ENCODE results near the gene NDUFS8.

The NDUFS8 gene

DNA sequence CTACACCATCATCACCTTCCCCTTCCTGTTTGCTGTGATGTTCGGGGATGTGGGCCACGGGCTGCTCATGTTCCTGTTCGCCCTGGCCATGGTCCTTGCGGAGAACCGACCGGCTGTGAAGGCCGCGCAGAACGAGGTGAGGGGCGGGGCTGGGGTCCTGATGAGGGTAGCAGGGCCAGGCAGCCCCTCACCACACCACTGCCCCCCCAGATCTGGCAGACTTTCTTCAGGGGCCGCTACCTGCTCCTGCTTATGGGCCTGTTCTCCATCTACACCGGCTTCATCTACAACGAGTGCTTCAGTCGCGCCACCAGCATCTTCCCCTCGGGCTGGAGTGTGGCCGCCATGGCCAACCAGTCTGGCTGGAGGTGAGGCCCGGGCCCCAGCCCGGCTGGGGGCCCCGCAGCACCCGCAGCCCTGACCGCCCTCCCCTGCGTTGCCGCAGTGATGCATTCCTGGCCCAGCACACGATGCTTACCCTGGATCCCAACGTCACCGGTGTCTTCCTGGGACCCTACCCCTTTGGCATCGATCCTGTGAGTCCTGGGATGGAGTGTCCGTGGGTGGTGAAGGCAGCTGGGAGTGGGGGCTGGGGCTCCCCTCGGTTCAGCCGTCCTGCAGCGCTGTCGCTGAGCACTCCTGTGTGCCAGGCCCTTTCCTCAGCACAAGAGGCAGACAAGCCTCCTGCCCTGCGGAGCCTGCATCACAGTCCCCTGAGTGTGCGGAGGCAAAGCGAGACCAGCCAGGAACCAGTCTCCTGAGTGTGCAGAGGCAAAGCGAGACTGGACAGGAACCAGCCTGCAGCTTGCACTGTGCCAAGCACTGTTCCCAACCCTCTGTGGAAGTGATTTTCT is 17.2 kb downstream of the NDUFS8 start:
- no peaks in the 10 kb centered on the region for H3K9me2 ChIP-seq (replicated peaks; ENCODE audit: low read depth, low read length)
- no peaks in the 10 kb centered on the region for H3K36me3 ChIP-seq (ENCODE audit: insufficient read depth, low read length)
- no peak overlapping the region for H3K4me2 ChIP-seq (ENCODE audit: low read depth, low read length, poor library complexity, severe bottlenecking)
- no peaks in the 10 kb centered on the region for H3F3A ChIP-seq (ENCODE audit: low read depth)
- H3K9ac ChIP-seq (ENCODE audit: low read depth, low read length, poor library complexity, severe bottlenecking): no peak overlapping the region
- no peaks in the 10 kb centered on the region for H3K9me3 ChIP-seq (ENCODE audit: insufficient read depth, low read depth, low read length)
- H2AFZ ChIP-seq (ENCODE audit: low read length): no peak overlapping the region
- H3K4me1 ChIP-seq (ENCODE audit: insufficient read depth, low read length, poor library complexity, severe bottlenecking): no peaks in the 10 kb centered on the region
- no peak overlapping the region for H3K4me3 ChIP-seq (ENCODE audit: low read length, poor library complexity, severe bottlenecking)
- H3K27me3 ChIP-seq (ENCODE audit: insufficient read depth, low read length, poor library complexity, severe bottlenecking): no peaks in the 10 kb centered on the region
- TF ChIP-seq, protein P1, sequence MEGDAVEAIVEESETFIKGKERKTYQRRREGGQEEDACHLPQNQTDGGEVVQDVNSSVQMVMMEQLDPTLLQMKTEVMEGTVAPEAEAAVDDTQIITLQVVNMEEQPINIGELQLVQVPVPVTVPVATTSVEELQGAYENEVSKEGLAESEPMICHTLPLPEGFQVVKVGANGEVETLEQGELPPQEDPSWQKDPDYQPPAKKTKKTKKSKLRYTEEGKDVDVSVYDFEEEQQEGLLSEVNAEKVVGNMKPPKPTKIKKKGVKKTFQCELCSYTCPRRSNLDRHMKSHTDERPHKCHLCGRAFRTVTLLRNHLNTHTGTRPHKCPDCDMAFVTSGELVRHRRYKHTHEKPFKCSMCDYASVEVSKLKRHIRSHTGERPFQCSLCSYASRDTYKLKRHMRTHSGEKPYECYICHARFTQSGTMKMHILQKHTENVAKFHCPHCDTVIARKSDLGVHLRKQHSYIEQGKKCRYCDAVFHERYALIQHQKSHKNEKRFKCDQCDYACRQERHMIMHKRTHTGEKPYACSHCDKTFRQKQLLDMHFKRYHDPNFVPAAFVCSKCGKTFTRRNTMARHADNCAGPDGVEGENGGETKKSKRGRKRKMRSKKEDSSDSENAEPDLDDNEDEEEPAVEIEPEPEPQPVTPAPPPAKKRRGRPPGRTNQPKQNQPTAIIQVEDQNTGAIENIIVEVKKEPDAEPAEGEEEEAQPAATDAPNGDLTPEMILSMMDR (conservative IDR thresholded peaks at IDR 0.05; ENCODE audit: low read length): no peak
- TF ChIP-seq EZH2phosphoT487 (IDR thresholded peaks at IDR 0.05; ENCODE audit: borderline replicate concordance): no peak
- no peaks in the 10 kb centered on the region for H4K20me1 ChIP-seq (ENCODE audit: insufficient read depth, low read length, poor library complexity, severe bottlenecking)
- H3K79me2 ChIP-seq (ENCODE audit: insufficient read depth, low read length): no peaks in the 10 kb centered on the region

DNA sequence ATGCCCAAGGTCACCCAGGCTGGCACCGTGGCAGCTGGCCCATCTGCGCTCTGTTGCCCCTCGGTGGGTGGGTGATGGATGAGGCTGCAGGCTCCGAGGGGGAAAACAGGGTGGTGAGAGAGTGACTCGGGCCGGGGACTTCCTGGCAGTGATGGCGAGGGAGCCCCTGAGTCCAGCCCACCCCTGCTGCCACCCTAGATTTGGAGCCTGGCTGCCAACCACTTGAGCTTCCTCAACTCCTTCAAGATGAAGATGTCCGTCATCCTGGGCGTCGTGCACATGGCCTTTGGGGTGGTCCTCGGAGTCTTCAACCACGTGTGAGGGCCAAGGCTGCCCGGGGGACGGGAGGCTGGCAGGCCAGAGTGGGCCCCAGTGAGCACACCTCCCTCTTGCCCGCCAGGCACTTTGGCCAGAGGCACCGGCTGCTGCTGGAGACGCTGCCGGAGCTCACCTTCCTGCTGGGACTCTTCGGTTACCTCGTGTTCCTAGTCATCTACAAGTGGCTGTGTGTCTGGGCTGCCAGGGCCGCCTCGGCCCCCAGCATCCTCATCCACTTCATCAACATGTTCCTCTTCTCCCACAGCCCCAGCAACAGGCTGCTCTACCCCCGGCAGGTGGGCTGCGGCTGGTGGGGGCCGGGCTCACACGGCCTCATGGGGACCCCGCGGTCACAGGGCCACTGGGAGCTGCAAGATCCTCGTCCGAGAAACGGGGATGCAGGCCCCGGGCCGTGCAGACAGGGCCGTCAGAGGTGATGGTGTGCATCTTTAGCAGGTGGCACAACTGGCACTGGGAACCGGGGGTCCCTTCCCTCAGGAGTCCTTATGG is 18.4 kb downstream of the NDUFS8 start:
- Histone ChIP-seq H3K9me2 (replicated peaks; ENCODE audit: low read depth, low read length) (no peaks in the 10 kb centered on the region), H4K20me1 (ENCODE audit: insufficient read depth, low read length, poor library complexity, severe bottlenecking) (no peaks in the 10 kb centered on the region), H3K79me2 (ENCODE audit: insufficient read depth, low read length) (no peaks in the 10 kb centered on the region), H3K9ac (ENCODE audit: low read depth, low read length, poor library complexity, severe bottlenecking) (no peak overlapping the region), H3K36me3 (ENCODE audit: insufficient read depth, low read length) (no peaks in the 10 kb centered on the region), H2AFZ (ENCODE audit: low read length) (no peak overlapping the region), H3K4me2 (ENCODE audit: low read depth, low read length, poor library complexity, severe bottlenecking) (no peak overlapping the region), H3K9me3 (ENCODE audit: insufficient read depth, low read depth, low read length) (no peaks in the 10 kb centered on the region), H3K4me1 (ENCODE audit: insufficient read depth, low read length, poor library complexity, severe bottlenecking) (no peaks in the 10 kb centered on the region), H3K4me3 (ENCODE audit: low read length, poor library complexity, severe bottlenecking) (no peak overlapping the region), H3K27me3 (ENCODE audit: insufficient read depth, low read length, poor library complexity, severe bottlenecking) (no peaks in the 10 kb centered on the region), H3F3A (ENCODE audit: low read depth) (no peaks in the 10 kb centered on the region)
- TF ChIP-seq, protein P1 (conservative IDR thresholded peaks at IDR 0.05; ENCODE audit: low read length): no peak
- no peak for TF ChIP-seq EZH2phosphoT487 (IDR thresholded peaks at IDR 0.05; ENCODE audit: borderline replicate concordance)

DNA sequence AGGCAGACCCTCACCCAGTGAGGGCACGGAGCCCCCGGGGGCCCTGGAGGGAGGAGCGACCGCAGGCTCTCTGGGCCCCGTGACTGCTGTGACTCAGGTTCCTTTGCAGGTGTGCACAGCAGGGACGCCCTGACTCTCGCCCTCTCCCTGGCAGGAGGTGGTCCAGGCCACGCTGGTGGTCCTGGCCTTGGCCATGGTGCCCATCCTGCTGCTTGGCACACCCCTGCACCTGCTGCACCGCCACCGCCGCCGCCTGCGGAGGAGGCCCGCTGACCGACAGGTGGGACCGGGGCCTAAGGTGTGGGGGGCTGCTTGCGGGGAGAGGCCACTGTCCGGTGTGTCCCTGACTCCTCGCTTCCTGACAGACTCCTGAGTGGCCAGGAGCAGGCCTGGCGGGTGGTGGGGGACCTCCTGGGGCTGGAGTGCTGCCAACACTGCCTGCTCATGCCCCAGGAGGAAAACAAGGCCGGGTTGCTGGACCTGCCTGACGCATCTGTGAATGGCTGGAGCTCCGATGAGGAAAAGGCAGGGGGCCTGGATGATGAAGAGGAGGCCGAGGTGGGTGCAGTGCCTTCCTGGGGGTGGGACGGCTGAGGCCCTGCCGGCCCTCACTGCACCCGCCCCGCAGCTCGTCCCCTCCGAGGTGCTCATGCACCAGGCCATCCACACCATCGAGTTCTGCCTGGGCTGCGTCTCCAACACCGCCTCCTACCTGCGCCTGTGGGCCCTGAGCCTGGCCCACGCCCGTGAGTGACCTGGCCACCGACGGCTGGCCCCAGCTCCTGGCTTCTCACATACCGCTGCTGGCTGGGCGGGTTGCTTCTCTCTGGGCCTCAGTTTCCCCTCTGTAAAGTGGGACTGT is 19.3 kb downstream of the NDUFS8 start:
- H4K20me1 ChIP-seq (ENCODE audit: insufficient read depth, low read length, poor library complexity, severe bottlenecking): no peaks in the 10 kb centered on the region
- H3K9ac ChIP-seq (ENCODE audit: low read depth, low read length, poor library complexity, severe bottlenecking): no peak overlapping the region
- H3K4me3 ChIP-seq (ENCODE audit: low read length, poor library complexity, severe bottlenecking): no peak overlapping the region
- TF ChIP-seq, protein P1 (conservative IDR thresholded peaks at IDR 0.05; ENCODE audit: low read length): no peak
- no peak for TF ChIP-seq EZH2phosphoT487 (IDR thresholded peaks at IDR 0.05; ENCODE audit: borderline replicate concordance)
- H3K4me2 ChIP-seq (ENCODE audit: low read depth, low read length, poor library complexity, severe bottlenecking): no peak overlapping the region
- no peaks in the 10 kb centered on the region for H3F3A ChIP-seq (ENCODE audit: low read depth)
- no peaks in the 10 kb centered on the region for H3K4me1 ChIP-seq (ENCODE audit: insufficient read depth, low read length, poor library complexity, severe bottlenecking)
- H3K79me2 ChIP-seq (ENCODE audit: insufficient read depth, low read length): no peaks in the 10 kb centered on the region
- H3K27me3 ChIP-seq (ENCODE audit: insufficient read depth, low read length, poor library complexity, severe bottlenecking): no peaks in the 10 kb centered on the region
- no peaks in the 10 kb centered on the region for H3K9me2 ChIP-seq (replicated peaks; ENCODE audit: low read depth, low read length)
- no peaks in the 10 kb centered on the region for H3K36me3 ChIP-seq (ENCODE audit: insufficient read depth, low read length)
- no peak overlapping the region for H2AFZ ChIP-seq (ENCODE audit: low read length)
- H3K9me3 ChIP-seq (ENCODE audit: insufficient read depth, low read depth, low read length): no peaks in the 10 kb centered on the region
